ENCODE data around the gene OR6C4. TPM values are rescaled to one million over a fixed set of nuclear protein-coding genes. Genes with fewer than 3 reads are reported as not detected.
"Not testable (repeated sequence)": the region's sequence is repeated elsewhere in the genome, so short reads cannot be mapped to it uniquely, and the experiment has no call there.

Gene OR6C4
- total and polyA plus RNA-seq, 8 donors: not detected

GRCh38 chr12:55585817-55586216 lies 36.4 kb downstream of the OR6C4 start:
- H3K4me3 ChIP-seq: no peak overlapping the region
- no peaks in the 10 kb centered on the region for H3K9me3 ChIP-seq
- ATAC-seq (no peak), DNase-seq (no peak), FAIRE-seq (no peak)
- no peaks in the 10 kb centered on the region for H3K36me3 ChIP-seq
- intact Hi-C loops (cut with DNase I): no loop called here
- H3K27me3 ChIP-seq: no peaks in the 10 kb centered on the region
- TF ChIP-seq CTCF (IDR thresholded peaks at IDR 0.05): no peak
- 15 to 20% methylated on average over 2 of the region's 2 CpGs for WGBS, 2 donors
- no peaks in the 10 kb centered on the region for H3K4me1 ChIP-seq
- H3K27ac ChIP-seq: no peak overlapping the region

DNA sequence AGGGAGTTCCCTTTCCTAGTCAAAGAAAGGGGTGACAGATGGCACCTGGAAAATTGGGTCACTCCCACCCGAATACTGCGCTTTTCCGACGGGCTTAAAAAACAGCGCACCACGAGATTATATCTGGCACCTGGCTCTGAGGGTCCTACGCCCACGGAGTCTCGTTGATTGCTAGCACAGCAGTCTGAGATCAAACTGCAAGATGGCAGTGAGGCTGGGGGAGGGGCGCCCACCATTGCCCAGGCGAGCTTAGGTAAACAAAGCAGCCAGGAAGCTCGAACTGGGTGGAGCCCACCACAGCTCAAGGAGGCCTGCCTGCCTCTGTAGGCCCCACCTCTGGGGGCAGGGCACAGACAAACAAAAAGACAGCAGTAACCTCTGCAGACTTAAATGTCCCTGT lies 40.8 kb downstream of the OR6C4 start:
- intact Hi-C loops (cut with DNase I); ATAC-seq; DNase-seq; H3K9me3 ChIP-seq; H3K27me3 ChIP-seq; H3K4me3 ChIP-seq; H3K36me3 ChIP-seq; FAIRE-seq; H3K4me1 ChIP-seq; H3K27ac ChIP-seq: not testable (repeated sequence)
- WGBS, 2 donors: 56 to 73% methylated on average over 12 of the region's 12 CpGs

Other genes with a start within 250 kb of the OR6C4 start
- not detected for gene OR6C1, start 235.3 kb upstream of the OR6C4 start, total RNA-seq
- not detected for gene OR6C1, start 235.3 kb upstream of the OR6C4 start, polyA plus RNA-seq
- gene OR6C3, start 218.9 kb upstream of the OR6C4 start, total RNA-seq: not detected
- not detected for gene OR6C3, start 218.9 kb upstream of the OR6C4 start, polyA plus RNA-seq
- gene OR6C75, start 186.6 kb upstream of the OR6C4 start, total RNA-seq: not detected
- not detected for gene OR6C75, start 186.6 kb upstream of the OR6C4 start, polyA plus RNA-seq
- not detected for gene OR6C65, start 149.1 kb upstream of the OR6C4 start, total RNA-seq
- not detected for gene OR6C65, start 149.1 kb upstream of the OR6C4 start, polyA plus RNA-seq
- not detected for gene OR6C76, start 123.3 kb upstream of the OR6C4 start, total RNA-seq
- gene OR6C76, start 123.3 kb upstream of the OR6C4 start, polyA plus RNA-seq: not detected
- not detected for gene OR6C2, start 105.5 kb upstream of the OR6C4 start, total RNA-seq
- gene OR6C2, start 105.5 kb upstream of the OR6C4 start, polyA plus RNA-seq: not detected
- gene OR6C70, start 79.5 kb upstream of the OR6C4 start, total RNA-seq: not detected
- not detected for gene OR6C70, start 79.5 kb upstream of the OR6C4 start, polyA plus RNA-seq
- not detected for gene OR6C68, start 57.2 kb upstream of the OR6C4 start, total RNA-seq
- gene OR6C68, start 57.2 kb upstream of the OR6C4 start, polyA plus RNA-seq: not detected
- not detected for gene OR2AP1, start 22.9 kb downstream of the OR6C4 start, total RNA-seq
- not detected for gene OR2AP1, start 22.9 kb downstream of the OR6C4 start, polyA plus RNA-seq
- gene OR10P1, start 87.3 kb downstream of the OR6C4 start, total RNA-seq: not detected
- not detected for gene OR10P1, start 87.3 kb downstream of the OR6C4 start, polyA plus RNA-seq
- gene ITGA7, start 158.3 kb downstream of the OR6C4 start, total RNA-seq: 10 to 100 TPM in 1 of 6 donors, 1 to 10 TPM in 5; 3.4 to 12.6 (median 7.3) TPM
- gene ITGA7, start 158.3 kb downstream of the OR6C4 start, polyA plus RNA-seq: 10 to 100 TPM; 30.1 to 34.5 TPM
- 10 to 100 TPM; 32.5 to 60.6 (median 44.4) TPM for gene BLOC1S1, start 166.4 kb downstream of the OR6C4 start, total RNA-seq
- gene BLOC1S1, start 166.4 kb downstream of the OR6C4 start, polyA plus RNA-seq: 100 to 1,000 TPM; 153 to 155 TPM
- 1 to 10 TPM; 1.3 to 4.4 (median 2.5) TPM for gene RDH5, start 170.8 kb downstream of the OR6C4 start, total RNA-seq
- 10 to 100 TPM in 1 of 2 donors, 1 to 10 TPM in 1; 8.8 to 12.6 TPM for gene RDH5, start 170.8 kb downstream of the OR6C4 start, polyA plus RNA-seq
- gene CD63, start 179.4 kb downstream of the OR6C4 start, total RNA-seq: 100 to 1,000 TPM; 433 to 636 (median 525) TPM
- 100 to 1,000 TPM; 625 to 717 TPM for gene CD63, start 179.4 kb downstream of the OR6C4 start, polyA plus RNA-seq
- 1 to 10 TPM in 5 of 6 donors, under 1 TPM in 1; 0.91 to 3.5 (median 1.3) TPM for gene GDF11, start 193.5 kb downstream of the OR6C4 start, total RNA-seq
- gene GDF11, start 193.5 kb downstream of the OR6C4 start, polyA plus RNA-seq: 1 to 10 TPM in 1 of 2 donors, under 1 TPM in 1; 0.99 to 1.7 TPM

All from pancreas (tissue), 10 donors.